T-helper 9 cell (primary cell): ENCODE measurements around the gene A3GALT2.

ENCODE experiments used
- DNase-seq: peaks from one replicate; pipeline ENCODE4 v3.0.0-alpha.2; 2020

A3GALT2 gene

DNA sequence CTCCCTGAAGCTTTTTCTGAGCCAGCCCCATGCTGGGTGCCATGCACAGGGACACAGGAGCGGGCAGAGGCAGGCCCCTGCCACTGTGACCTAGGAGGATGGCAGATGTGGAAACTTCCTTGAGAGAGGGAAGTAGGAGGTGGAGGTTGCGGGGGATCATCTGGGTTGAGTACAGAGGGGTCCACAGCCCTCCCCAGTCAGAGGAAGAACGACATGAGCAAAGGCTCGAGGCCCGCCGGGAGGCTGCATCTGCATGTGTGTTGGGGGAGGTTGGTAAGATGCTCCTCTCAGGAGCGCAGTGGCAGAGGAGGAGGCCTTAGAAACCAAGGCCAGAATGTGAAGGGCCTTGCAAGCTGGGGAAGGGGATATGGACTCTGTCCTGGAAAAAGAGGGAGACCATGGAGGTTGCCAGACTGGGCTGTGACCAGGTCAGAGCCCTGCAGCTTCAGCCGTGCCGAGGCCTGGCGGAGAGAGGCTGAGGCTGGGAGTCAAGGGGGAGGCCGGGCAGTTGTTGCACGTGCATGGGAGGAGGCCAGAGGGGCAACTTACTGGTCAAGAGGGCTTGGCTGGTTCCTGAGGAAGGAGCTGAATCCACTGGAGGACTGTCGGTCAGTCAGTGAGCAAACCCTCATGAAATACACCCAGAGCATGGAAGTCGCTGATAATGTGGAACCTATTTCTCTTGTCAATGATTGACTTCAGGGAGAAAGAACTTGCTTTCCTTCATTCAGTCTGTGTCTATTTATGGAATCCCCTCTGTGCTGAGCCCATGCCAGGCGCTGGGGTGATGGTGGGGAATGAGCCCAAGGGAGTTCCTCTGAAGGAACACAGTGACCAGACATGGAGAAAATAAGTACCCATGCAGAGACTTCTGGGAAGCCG is 31.7 kb downstream of the A3GALT2 start:
- DNase-seq = no peak

- no peak for DNase-seq
These were observed 33.6 kb downstream of the A3GALT2 start for GRCh38 chr1:33287317-33287716.

DNA sequence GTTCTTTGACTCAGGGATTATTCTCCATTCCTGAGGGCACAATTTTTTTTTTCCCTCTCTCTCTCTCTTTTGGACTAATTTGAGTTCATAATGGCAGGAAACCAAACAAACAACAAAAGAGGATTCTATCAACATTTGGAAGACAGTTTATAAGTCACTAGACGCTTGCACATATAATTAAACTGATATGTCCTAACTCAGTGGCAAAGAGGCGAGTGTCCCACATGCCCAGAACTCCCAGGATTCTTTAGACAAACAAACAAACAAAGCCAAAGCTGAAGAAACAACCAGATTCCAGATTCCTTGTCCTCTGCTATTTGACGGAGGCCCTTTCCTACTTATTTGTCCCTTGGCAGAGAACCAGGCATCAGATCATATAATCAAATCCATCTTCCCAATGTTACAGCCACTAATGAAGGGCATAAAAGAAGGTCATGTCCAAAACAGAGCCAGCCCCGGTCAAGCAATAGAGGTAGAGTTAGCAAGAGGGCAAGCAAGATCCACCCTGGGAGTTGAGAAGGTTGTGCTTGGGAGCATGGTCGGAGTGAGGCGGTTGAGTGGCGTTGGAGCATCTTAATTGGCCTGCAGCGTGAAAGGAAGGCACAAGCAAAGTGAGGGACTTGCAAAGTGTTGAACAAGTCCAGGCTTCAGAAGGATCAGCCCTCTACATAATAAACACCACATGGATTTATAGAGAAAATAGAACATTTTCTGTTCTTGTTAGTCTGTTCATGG is 34.3 kb downstream of the A3GALT2 start:
- DNase-seq = no peak

DNA sequence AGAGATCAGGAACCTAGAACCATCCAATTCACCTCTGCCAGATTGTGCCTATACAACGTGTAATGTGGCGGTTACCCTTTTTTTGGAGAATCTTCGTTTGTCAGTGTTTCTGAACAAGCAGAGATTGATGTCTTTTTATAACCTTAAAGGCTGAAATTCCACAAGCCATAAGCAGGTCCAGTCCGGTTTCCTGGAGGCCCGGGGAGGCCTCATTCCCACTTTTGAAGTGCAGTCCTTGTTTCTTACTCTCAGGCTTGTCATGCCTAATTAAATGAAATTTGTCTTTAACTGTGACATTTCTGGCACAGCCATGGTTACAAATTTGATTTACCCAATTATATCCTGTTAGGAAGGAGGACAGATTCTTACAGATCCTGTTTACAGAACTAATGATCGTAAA is 36.8 kb downstream of the A3GALT2 start:
- DNase-seq = no peak

- no peak for DNase-seq
These were observed 38.1 kb downstream of the A3GALT2 start for GRCh38 chr1:33282791-33283190.

DNA sequence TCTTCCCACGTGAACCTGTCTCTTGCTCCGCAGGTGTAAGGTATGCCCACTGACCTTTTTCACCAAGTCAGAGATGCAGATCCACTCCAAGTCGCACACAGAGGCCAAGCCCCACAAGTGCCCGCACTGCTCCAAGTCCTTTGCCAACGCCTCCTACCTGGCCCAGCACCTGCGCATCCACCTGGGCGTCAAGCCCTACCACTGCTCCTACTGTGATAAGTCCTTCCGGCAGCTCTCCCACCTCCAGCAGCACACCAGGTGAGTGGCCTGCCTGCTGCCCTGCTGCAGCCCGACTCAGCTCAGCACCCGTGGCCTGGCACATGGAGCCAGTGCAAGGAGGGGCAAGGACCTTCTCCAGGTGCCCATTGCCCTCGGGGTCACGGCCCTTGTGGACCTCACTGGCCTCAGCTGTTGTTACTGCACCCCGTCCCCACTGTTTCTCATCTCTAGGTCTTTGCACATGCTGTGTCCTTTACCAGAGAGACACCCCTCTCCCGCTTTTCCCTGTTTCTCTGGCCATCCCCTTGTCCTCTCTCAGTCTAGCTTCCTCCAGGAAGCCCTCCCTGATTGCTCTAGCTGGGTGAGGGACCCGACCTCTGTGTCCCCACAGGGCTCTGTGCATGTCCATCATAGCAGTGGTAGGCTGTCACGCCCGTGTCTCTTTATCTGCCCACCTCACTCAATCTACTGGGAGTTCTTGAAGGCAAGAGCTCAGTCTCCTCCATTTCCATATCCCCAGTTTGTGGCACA is 39.2 kb downstream of the A3GALT2 start:
- no peak for DNase-seq

- no peak for DNase-seq
These were observed 40.7 kb downstream of the A3GALT2 start for GRCh38 chr1:33280091-33280661.

DNA sequence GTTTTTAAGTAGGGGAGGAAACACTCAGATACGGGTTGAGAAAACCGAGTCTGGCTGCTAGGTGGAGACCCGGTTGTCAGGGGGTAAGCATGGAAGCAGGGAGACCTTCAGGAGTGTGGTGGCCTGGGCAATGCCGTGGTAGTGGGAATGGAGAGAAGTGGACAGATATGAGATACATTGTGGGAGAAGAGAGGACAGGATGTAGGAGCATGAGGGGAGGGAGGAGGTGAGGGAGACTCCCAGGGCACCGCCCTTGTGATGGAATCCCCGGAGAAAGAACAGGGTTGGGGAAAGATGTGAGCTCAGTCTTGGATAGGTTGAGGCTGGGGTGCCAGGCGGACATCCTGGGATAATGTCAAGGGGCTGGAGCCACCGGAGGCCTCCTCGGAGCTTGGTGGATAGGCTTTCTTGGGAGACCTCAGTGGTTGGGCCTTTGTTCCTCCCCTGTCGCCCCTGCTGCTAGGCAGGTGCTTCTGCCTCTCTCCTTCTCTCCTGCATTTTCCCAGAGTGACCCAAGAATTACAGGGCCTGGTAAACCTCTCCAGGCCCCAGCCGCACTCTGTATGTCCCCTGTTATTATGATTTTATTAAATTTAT is 43.3 kb downstream of the A3GALT2 start:
- DNase-seq = no peak

DNA sequence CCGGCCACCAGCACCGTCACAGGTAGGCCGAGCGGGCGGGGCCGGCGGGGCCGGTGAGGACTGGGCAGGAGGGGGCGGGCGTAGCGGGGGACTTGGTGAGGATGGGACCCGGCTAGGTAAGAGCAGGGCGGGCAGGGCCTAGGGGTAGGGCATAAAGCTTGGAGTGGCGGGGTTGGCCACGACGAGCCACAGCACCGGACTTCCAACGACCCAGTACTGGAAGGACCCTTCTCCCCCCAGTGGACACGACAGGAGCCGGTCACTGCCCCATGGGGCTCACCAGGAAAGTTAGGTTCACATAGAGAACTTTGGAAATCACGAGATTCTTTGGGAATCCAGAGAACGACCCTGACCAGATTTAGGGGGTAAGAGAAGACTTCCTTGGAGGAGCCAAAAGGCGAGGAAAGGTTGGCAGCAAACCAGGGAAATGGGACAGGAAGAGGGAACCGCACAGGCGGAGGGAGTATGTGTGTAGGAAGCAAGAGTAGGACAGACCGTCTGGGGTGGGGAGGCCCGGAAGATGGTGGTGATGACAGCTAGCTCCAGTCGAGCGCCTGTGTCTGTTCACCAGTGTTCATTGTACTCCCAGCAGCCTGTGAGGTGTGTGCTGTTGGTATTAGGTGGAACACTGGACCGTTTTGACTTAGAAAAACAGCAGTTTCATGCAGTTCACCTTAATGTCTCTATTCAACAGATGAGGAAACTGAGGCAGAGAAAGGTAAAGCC is 44.2 kb downstream of the A3GALT2 start:
- DNase-seq = no peak

GRCh38 chr1:33275706-33276572 is 45.0 kb downstream of the A3GALT2 start:
- DNase-seq = no peak

DNA sequence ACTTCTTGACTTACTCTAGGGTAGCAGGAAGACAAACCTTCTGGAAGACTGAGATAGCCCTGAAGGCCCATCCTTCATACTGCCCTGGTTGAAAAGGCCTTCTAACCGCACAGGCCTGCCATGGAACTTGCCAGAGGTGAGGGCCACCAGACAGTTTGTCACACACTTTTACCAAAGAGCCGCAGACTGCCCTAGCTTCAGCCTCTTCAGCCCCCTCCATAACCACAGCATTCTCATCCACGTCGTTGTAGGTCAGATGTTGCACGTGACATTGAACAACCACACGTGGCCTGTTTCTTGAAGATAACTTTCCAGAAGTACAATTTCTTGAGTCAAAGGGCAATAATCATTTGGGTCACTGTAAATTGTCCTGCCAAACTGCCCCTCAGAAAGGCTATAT is 45.7 kb downstream of the A3GALT2 start:
- no peak for DNase-seq

DNA sequence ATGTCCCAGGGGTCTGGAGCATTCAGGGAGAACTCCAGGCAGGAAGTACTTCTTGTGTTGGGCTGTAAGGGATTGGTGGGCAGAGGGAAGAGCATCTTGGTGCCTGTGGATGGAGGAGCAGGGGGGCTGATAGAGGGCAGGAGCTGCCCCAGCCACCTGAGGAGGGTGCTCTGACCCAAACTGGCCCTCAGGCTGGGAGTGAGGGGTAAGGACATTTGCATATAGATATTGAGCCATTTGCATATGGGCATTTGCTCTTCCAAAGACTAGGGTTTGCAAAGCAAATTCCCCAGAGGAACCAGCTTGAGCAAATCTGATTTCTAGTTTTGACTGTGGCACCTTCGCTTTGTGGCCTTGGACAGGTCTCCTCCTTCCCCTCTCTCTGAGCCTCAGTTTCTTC is 46.5 kb downstream of the A3GALT2 start:
- no peak for DNase-seq

DNA sequence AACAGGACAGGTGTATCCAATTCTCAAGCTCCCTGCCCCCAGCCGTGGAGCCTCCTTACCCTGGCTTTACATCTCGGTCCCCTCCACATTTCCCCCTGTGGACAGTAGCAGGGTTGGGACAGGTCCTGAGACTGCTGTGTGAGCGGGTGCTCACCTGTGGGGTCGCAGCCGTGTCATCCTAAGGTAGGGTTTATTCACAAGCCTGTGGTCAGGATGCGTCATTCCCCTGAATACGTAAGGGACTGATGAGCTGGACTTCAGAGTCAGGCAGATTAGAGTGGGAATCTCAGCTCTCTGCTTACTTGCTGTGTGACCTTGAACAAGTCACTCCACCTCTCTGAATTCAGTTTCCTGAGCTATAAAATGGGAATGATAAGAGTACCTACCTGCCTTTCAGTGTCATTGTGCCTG is 46.9 kb downstream of the A3GALT2 start:
- DNase-seq = no peak

DNA sequence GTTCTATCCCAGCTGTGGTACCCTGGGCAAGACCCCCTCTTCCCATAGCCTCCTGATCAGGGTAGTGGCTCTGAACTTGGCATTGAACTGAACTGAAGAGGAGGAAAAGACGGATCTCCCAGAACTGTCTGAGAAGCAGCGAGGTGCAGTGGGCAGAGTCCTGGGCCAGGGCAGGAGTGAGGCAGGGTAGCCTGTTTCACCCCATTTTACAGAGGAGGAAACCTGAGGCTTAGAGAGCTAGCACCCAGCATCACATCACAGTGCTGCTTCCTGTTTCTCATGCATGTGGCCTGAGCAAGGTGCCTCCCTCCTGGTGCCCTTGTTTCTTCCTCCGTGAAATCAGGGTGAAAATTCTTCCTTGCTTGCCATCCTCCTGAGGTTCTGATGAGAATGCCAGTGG is 47.5 kb downstream of the A3GALT2 start:
- DNase-seq = no peak

DNA sequence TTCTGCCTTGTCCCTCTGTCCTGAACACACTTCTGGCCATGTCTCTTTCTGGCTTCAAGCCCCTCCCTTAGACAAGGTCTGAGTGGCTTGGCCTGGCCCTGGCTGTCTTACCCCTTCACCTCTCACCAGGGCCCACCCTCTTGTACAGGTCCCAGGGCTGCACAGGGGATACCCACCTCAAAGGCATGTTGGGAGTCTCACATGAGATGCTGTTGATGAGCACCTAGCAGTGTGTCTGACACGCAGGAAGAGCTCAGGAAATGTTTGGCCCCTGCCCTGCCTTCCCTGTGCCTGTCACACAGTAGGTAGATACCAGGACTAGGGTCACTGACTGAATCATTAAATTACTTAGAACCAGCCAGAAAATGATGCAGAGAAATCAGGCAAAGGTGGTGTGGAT is 48.0 kb downstream of the A3GALT2 start:
- DNase-seq = no peak

DNA sequence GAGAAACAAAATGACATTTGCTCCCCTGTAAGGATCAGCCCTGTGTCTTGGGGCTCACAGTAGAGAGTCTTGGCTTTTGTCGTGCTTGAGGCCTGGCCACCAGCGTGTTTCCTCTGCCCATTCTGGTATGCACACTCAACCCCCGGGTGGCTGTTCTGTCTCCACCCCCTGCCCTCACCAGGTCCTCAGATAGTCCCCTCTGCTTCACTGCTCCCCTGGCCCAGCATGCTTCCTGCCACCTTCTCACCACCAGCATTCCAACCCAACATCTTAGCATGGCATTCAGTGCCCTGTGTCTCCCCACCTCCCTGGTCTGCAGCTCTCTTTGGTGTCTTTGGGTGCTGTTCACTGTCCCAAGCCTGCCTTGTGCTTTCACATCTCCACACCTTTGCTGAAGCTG is 48.4 kb downstream of the A3GALT2 start:
- DNase-seq = no peak

GRCh38 chr1:33271666-33272505 is 49.0 kb downstream of the A3GALT2 start:
- no peak for DNase-seq

GRCh38 chr1:33270808-33271465 is 50.0 kb downstream of the A3GALT2 start:
- no peak for DNase-seq

DNA sequence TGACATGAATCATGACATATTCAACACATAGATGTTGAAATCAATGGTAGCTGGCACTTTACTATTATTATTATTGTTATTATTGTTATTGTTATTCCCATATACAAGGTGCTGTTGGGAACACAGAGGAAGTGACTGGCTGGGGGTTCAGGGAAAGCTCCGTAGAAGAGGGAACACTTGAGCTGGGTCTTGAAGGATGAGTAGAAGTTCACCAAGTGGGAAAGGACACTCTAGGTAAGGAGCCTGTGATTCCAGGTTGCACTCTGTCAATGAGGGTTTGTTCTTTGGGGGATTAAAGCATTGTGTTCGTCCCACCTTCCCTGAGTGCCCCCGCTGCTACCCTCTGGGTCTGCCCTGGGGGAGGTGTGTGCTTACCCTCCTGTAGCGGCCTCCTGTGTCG is 50.5 kb downstream of the A3GALT2 start:
- DNase-seq = no peak
